Progenitor cell of endocrine pancreas (in vitro differentiated cells): ENCODE data around the gene MAPKAPK2. TPM values are rescaled to one million over a fixed set of nuclear protein-coding genes. Genes with fewer than 3 reads are reported as not detected.

Source experiments
- DNase-seq: peaks from one replicate; pipeline ENCODE4 v3.0.0; 2021; ENCODE audit warnings: low spot score; ENCODE audit not compliant: unreplicated experiment
- H3K27ac Mint-ChIP-seq: 2 replicates; pipeline ENCODE4 v1.8.0; 2021; ENCODE audit warnings: mild to moderate bottlenecking, moderate library complexity, mixed read lengths
- H3K27me3 Mint-ChIP-seq: 2 replicates; pipeline ENCODE4 v1.8.0; 2021; ENCODE audit warnings: mixed read lengths
- H3K36me3 Mint-ChIP-seq: 2 replicates; pipeline ENCODE4 v1.8.0; 2022; ENCODE audit warnings: mixed read lengths; ENCODE audit not compliant: insufficient read depth
- H3K4me1 Mint-ChIP-seq: 2 replicates; pipeline ENCODE4 v1.8.0; 2021; ENCODE audit warnings: low read depth, mixed read lengths
- H3K4me3 Mint-ChIP-seq: 2 replicates; pipeline ENCODE4 v1.8.0; 2021; ENCODE audit warnings: low read depth, mild to moderate bottlenecking, moderate library complexity, mixed read lengths
- H3K9me3 Mint-ChIP-seq: 2 replicates; pipeline ENCODE4 v1.8.0; 2021; ENCODE audit warnings: low read depth, mixed read lengths
- CTCF ChIP-seq: fragments of 200-600 bp; sonication (generic); IDR thresholded peaks from one replicate; pipeline ENCODE4 v1.5.0; 2021; ENCODE audit warnings: antibody characterized with exemption, mild to moderate bottlenecking; ENCODE audit not compliant: unreplicated experiment
- total RNA-seq: library from RNA; stranded (reverse); gene quantifications from 2 replicates; pipeline ENCODE4 v1.2.1, GENCODE V29; 2021

Gene MAPKAPK2
- total RNA-seq, 1 donor from 2014 or later: 60.8 TPM

- Mint-ChIP-seq H3K9me3 (no peaks in the 10 kb centered on the region), H3K27me3 (peaks cover 4% of the 10 kb centered on the region), H3K4me3 (no peak overlapping the region), H3K36me3 (peaks cover 10% of the 10 kb centered on the region), H3K27ac (no peak overlapping the region), H3K4me1 (no peaks in the 10 kb centered on the region)
- no peak for TF ChIP-seq CTCF
- no peak for DNase-seq
Measured at GRCh38 chr1:206651958-206652890, 32.5 kb upstream of the MAPKAPK2 start.

- TF ChIP-seq CTCF: no peak
- Mint-ChIP-seq H3K4me3 (no peak overlapping the region), H3K9me3 (no peaks in the 10 kb centered on the region), H3K27ac (no peak overlapping the region), H3K27me3 (peaks cover 20% of the 10 kb centered on the region), H3K4me1 (no peaks in the 10 kb centered on the region), H3K36me3 (peaks cover 3% of the 10 kb centered on the region)
- DNase-seq: no peak
Measured at GRCh38 chr1:206653715-206654459, 30.8 kb upstream of the MAPKAPK2 start.

GRCh38 chr1:206654828-206655227 lies 29.9 kb upstream of the MAPKAPK2 start:
- Mint-ChIP-seq H3K27ac (no peak overlapping the region), H3K4me1 (no peaks in the 10 kb centered on the region), H3K9me3 (no peaks in the 10 kb centered on the region), H3K4me3 (no peak overlapping the region), H3K36me3 (peaks cover 2% of the 10 kb centered on the region), H3K27me3 (peaks cover 20% of the 10 kb centered on the region)
- TF ChIP-seq CTCF: no peak
- no peak for DNase-seq

GRCh38 chr1:206655471-206655882 lies 29.2 kb upstream of the MAPKAPK2 start:
- Mint-ChIP-seq H3K27ac (no peak overlapping the region), H3K4me1 (no peaks in the 10 kb centered on the region), H3K9me3 (no peaks in the 10 kb centered on the region), H3K36me3 (peaks cover 2% of the 10 kb centered on the region), H3K4me3 (no peak overlapping the region), H3K27me3 (peaks cover 20% of the 10 kb centered on the region)
- no peak for DNase-seq
- no peak for TF ChIP-seq CTCF

- H3K27ac Mint-ChIP-seq: no peak overlapping the region
- DNase-seq: no peak
- H3K9me3 Mint-ChIP-seq: no peaks in the 10 kb centered on the region
- H3K4me3 Mint-ChIP-seq: no peak overlapping the region
- TF ChIP-seq CTCF: no peak
- H3K4me1 Mint-ChIP-seq: no peaks in the 10 kb centered on the region
- peaks cover 23% of the 10 kb centered on the region for H3K27me3 Mint-ChIP-seq
- H3K36me3 Mint-ChIP-seq: peaks cover 2% of the 10 kb centered on the region
Measured at GRCh38 chr1:206656936-206657335, 27.8 kb upstream of the MAPKAPK2 start.
